ENCODE measurements around the gene DERA. TPM values are rescaled to one million over a fixed set of nuclear protein-coding genes. Genes with fewer than 3 reads are reported as not detected.

Gene DERA
- total and polyA plus RNA-seq, 2 experiments from 2014 or later: 57.2 to 64.7 TPM

- TF ChIP-seq CTCF (IDR thresholded peaks at IDR 0.05; ENCODE audit: poor library complexity) (no peak), EZH2phosphoT487 (IDR thresholded peaks at IDR 0.05; ENCODE audit: low read depth, severe bottlenecking, unreplicated experiment) (no peak), EZH2 (IDR thresholded peaks at IDR 0.05; ENCODE audit: borderline replicate concordance) (no peak)
- no peak overlapping the region for H2AFZ ChIP-seq
- H3K27ac ChIP-seq: no peak overlapping the region
- H4K20me1 ChIP-seq (ENCODE audit: insufficient read depth, poor library complexity, severe bottlenecking): no peaks in the 10 kb centered on the region
- 62% methylated on average over 10 of the region's 10 CpGs for WGBS (ENCODE audit: low lambda C conversion rate, missing lambda C conversion rate)
- peaks cover 55% of the 10 kb centered on the region for H3K79me2 ChIP-seq
- H3K9me2 ChIP-seq (replicated peaks; ENCODE audit: insufficient read depth): no peaks in the 10 kb centered on the region
- H3K4me2 ChIP-seq: no peak overlapping the region
- no peaks in the 10 kb centered on the region for H3K36me3 ChIP-seq (replicated peaks; ENCODE audit: insufficient read depth, low read depth)
- no peak for DNase-seq (ENCODE audit: low spot score)
- no peak overlapping the region for H3K4me3 ChIP-seq
- no peaks in the 10 kb centered on the region for H3K4me1 ChIP-seq (ENCODE audit: insufficient read depth)
- no peaks in the 10 kb centered on the region for H3K9me3 ChIP-seq (ENCODE audit: low read depth)
- H3K27me3 ChIP-seq: no peaks in the 10 kb centered on the region
These were observed 17.9 kb downstream of the DERA start for GRCh38 chr12:15928870-15929571.

GRCh38 chr12:15931590-15932053 lies 20.5 kb downstream of the DERA start:
- H3K9me2 ChIP-seq (replicated peaks; ENCODE audit: insufficient read depth): no peaks in the 10 kb centered on the region
- no peak for DNase-seq (ENCODE audit: low spot score)
- H3K79me2 ChIP-seq: peaks cover 47% of the 10 kb centered on the region
- H4K20me1 ChIP-seq (ENCODE audit: insufficient read depth, poor library complexity, severe bottlenecking): no peaks in the 10 kb centered on the region
- TF ChIP-seq EZH2phosphoT487 (IDR thresholded peaks at IDR 0.05; ENCODE audit: low read depth, severe bottlenecking, unreplicated experiment) (no peak), CTCF (IDR thresholded peaks at IDR 0.05; ENCODE audit: poor library complexity) (no peak), EZH2 (IDR thresholded peaks at IDR 0.05; ENCODE audit: borderline replicate concordance) (no peak)
- H3K9me3 ChIP-seq (ENCODE audit: low read depth): no peaks in the 10 kb centered on the region
- H2AFZ ChIP-seq: no peak overlapping the region
- 77% methylated on average over 3 of the region's 3 CpGs for WGBS (ENCODE audit: low lambda C conversion rate, missing lambda C conversion rate)
- no peak overlapping the region for H3K27ac ChIP-seq
- no peak overlapping the region for H3K4me2 ChIP-seq
- H3K4me1 ChIP-seq (ENCODE audit: insufficient read depth): no peaks in the 10 kb centered on the region
- no peak overlapping the region for H3K4me3 ChIP-seq
- no peaks in the 10 kb centered on the region for H3K36me3 ChIP-seq (replicated peaks; ENCODE audit: insufficient read depth, low read depth)
- H3K27me3 ChIP-seq: no peaks in the 10 kb centered on the region

- Histone ChIP-seq H3K79me2 (peaks cover 44% of the 10 kb centered on the region), H4K20me1 (ENCODE audit: insufficient read depth, poor library complexity, severe bottlenecking) (no peaks in the 10 kb centered on the region), H3K4me2 (no peak overlapping the region), H3K9me3 (ENCODE audit: low read depth) (no peaks in the 10 kb centered on the region), H3K9me2 (replicated peaks; ENCODE audit: insufficient read depth) (no peaks in the 10 kb centered on the region), H3K27me3 (no peaks in the 10 kb centered on the region), H3K4me1 (ENCODE audit: insufficient read depth) (no peaks in the 10 kb centered on the region), H3K36me3 (replicated peaks; ENCODE audit: insufficient read depth, low read depth) (no peaks in the 10 kb centered on the region), H3K27ac (no peak overlapping the region), H3K4me3 (no peak overlapping the region), H2AFZ (no peak overlapping the region)
- DNase-seq (ENCODE audit: low spot score): no peak
- TF ChIP-seq EZH2 (IDR thresholded peaks at IDR 0.05; ENCODE audit: borderline replicate concordance) (no peak), EZH2phosphoT487 (IDR thresholded peaks at IDR 0.05; ENCODE audit: low read depth, severe bottlenecking, unreplicated experiment) (no peak), CTCF (IDR thresholded peaks at IDR 0.05; ENCODE audit: poor library complexity) (no peak)
- WGBS (ENCODE audit: low lambda C conversion rate, missing lambda C conversion rate): 100% methylated on average over 1 of the region's 1 CpG
These were observed 21.2 kb downstream of the DERA start for GRCh38 chr12:15932327-15932726.

All from hepatocyte (in vitro differentiated cells).